Activated CD8-positive, alpha-beta memory T cell treated with anti-CD3 and anti-CD28 coated beads for 48 hours (primary cell): ENCODE results near the gene PRX.
A peak's percentile ranks its signal among the peaks of the same experiment; 100 is the strongest.
"Not testable (repeated sequence)": the region's sequence is repeated elsewhere in the genome, so short reads cannot be mapped to it uniquely, and the experiment has no call there.

Experiments
- DNase-seq, 3 experiments: peaks; one replicate each; pipeline ENCODE4 v3.0.0-alpha.2; 2020; ENCODE audit warnings: low read depth in 2 of 3, low spot score in 2 of 3

The PRX gene

GRCh38 chr19:40413291-40413845 is at the start of gene PRX:
PRX (minus strand) TSS chr19:40413378; CDS start chr19:40407932, 5,446 bp downstream.
- no peak for DNase-seq

- no peak for DNase-seq
Observed at GRCh38 chr19:40461669-40462221, 48.6 kb upstream of the PRX start.

DNA sequence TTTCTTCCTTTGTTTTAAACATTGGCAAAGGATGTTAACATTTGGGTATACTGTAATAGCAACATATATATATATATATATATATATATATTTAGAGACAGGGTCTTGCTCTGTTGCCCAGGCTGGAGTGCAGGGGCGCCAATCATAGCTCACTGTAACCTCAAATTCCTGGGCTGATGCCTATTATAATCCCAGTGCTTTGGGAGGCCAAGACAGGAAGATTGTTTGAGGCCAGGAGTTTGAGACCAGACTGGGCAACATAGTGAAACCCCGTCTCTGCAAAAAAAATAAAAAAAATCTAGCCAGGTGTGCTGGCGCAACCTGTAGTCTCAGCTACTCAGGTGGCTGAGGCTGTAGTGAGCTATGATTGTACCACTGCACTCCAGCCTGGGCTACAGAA is 47.0 kb upstream of the PRX start:
- DNase-seq, result no peak

DNA sequence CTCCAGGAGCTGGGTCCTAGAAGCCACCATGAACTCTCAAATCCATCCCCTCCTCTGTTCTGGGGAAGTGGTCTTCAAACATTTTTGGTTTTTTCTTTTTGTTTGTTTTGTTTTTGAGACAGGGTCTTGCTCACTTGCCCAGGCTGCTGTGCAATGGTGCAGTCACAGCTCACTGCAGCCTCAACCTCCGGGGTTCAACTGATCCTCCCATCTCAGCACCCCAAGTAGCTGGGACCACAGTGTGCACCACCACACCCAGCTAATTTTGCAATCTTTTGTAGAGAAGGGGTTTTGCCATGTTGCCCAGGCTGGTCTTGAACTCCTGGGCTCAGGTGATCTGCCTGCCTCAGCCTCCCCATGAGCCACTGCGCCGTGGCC is 45.4 kb upstream of the PRX start:
- no peak for DNase-seq

DNA sequence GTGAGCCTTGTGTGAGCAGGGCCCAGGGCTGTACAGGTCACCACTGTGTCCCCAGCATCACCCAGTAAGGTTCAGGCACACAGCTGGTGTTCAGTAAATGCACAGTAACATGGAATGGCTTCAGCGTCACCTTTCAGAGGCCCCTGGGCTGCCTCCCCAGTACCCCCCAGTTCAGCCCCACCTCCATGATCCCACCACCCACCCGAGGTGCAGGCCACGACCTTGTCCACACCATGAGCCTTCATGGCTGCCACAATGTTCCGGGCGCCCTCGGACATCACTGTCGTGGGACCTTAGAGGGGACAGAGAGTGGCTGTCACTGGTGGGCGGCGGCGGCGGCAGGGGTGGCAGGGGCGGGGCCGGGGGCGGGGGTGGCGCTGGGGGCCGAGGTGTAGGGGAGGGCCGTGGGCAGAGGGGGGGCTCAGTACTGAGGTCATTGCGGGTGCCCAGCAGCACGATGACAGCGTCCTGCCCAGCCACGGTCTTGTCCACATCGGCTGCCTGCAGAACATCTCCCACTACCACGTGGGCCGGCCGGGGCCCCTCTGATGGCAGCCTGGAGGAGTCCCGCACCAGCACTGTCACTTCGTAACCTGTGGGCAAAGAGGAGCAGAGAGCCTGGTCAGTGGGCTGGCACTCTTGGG is 44.9 kb upstream of the PRX start:
- DNase-seq, result no peak

DNA sequence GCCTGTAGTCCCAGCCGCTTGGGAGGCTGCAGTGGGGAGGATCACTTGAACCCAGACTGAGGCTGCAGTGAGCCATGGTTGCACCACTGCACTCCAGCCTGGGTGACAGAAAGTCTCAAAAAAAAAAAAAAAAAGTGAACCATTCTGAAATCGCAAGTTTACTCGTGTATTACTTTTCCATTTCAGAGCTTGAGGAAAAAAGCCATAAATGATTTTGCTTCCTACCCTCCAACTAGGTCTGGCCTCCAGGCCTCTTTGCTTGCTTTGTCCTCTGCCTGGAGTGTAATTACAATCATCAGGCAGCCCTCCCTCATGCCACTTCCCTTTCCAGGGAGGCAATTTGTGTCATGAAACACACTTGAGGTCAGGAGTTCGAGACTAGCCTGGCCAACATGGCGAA is 43.9 kb upstream of the PRX start:
- no peak for DNase-seq

GRCh38 chr19:40453943-40454342 is 40.8 kb upstream of the PRX start:
- DNase-seq, result not testable (repeated sequence)

DNA sequence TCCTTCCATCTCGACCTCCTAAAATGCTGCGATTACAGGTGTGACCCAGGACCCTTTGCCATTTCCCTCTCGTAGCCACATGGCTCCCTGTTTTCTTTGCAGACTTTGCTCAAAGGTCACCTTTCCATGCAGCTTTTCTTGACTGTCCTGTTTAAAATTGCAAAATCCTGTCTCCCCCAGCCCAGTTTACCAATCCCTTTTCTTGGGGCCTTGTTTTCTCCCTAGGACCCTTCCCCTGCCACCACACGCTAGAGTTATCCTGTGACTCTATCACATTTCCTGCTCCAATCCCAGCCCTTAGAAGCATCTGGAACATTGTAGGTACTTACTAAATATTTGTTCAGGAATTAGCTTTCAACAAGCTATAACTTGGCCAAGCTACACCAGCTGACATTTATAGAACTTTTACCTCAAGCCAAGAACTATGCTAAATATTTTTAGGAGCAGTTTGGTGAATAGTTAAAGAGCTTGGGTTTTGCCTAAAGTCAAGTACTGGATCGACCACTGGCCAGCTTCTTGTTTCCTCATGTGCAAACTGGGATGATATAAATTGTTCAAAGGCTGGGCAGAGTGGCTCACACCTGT is 40.1 kb upstream of the PRX start:
- DNase-seq, result no peak

DNA sequence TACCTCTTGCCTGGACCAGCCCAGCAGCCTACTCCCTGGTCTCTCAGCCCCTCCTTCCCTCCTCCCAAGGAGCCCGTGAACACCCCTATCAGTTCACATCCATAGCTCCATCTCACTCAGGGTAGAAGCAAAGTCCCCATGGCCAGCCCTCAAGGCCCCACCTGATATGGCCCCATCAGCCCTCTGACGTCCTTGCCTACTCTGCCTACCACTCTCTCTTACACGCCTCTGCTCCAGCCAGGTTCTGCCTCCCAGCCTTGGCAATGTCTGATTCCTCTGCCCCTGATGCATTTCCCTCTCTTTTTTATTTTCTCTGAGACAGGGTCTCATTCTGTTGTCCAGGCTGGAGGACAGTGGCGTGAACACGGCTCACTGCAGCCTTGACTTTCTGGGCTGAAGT is 38.8 kb upstream of the PRX start:
- no peak for DNase-seq

DNA sequence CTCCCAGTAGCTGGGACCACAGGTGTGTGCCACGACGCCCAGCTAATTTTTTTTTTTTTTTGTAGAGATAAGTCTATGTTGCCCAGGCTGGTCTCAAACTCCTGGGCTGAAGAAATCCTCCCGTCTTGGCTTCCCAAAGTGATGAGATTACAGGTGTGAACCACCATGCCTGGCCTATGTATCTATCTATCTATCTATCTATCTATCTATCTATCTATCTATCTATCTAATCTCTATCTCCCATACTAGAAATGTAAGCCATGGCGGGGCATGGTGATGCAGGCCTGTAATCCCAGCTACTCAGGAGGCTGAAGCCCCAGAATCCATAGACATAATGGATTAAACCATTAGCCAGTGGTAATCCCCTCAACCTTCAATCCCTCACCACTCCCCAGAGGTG is 37.5 kb upstream of the PRX start:
- no peak for DNase-seq

DNA sequence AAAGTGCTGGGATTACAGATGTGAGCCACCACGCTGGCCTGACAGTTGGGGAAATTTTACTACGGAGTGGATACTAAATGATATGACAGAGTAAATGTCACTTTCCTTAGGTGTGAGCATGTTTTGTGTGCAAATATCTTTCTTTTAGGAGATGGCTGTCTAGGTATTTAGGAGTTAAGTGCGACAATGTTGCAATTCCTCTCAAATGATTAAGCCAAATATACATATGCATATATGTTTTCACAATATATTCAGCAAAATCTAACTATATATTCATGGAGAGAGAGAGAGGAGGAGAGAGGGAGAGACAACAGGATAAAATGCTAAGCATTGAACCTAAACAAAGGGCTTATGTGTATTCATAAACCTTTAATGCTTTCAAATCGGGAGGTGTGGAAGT is 36.3 kb upstream of the PRX start:
- DNase-seq, result no peak

GRCh38 chr19:40446263-40446784 is 33.1 kb upstream of the PRX start:
- no peak for DNase-seq

DNA sequence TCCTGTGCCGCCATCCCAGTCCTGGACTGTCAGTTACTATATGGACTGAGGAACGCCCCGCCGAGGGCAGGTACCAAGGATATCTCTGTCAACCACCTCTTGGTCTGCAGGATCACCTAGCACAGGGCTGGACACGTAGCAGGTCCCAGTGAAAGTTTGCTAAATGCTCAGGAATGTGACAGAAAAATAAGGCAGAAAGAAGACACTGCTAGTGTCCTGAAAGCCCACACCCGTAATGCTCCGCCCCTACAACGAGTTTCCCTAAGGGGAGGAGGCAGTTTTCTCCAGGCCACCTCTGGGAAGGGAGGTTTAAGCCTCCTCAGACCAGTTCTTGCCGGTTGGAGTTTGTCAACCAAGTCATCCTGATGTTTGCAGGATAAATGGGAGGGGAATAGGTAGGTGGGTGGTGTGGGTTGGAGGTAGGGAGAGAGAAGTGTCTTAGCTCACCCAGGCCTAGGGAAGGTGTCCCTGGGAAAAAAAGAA is 32.6 kb upstream of the PRX start:
- no peak for DNase-seq

DNA sequence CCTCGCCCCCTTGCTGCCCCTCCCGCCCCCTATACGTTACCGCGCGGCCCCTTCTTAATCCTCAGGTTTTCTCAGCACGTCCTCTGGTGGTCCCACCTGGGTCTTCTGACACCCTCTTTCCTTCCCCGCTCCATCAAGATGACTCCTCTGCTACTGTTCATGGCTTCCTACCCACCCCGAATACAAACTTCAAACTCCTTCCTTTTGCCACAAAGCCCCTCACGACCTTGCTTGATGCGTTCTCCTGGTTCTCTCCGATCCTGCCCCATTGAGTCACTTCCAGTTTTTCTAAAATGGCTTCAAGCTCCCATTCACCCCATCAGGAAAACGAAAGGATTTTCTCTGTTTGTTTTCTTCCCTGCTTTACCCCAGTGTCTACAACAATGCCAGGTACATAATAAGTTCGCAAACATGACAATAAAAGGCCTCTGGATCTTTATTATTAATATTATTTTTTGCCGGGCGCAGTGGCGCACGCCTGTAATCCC is 31.7 kb upstream of the PRX start:
- no peak for DNase-seq

DNA sequence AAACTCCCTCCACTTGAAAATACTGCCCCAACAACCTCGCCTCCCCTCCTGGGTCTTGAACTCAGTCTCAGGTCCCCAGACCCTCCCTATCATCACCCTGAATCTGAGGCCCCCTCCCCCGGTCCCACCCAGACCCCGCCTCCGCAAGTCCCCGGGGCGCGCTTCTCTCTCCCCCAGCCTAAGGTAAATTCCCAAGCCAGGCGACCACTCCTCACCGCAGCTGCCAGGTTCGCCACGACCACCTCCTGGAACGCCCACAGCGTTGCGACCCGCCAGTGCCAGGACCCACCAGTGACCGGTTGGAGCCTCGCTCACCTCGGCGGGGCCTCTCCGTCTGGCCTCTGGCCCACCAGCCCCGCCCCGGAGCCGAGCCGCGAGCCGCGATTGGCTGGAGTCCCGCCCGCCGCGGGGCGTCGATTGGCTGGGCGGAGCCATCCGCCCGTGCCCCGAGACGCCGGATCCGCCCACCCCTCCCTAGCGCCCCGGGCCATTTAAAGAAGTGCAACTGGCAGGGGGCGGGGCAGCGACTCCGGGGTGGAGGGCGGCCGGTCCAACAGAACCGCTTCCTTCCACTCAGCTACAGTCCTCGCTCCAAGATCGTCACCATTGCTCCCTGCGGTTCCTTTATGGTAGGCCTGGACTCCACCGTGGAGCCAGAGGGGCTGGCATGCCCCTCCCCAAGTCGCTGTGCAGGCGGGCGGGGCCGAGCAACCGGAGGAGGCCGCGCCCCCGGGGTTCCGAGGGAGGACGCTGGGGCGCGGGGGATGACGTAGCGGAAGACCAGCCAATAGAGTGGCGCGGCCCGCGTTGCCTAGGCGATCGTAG is 31.0 kb upstream of the PRX start, which contains the start of gene SERTAD3:
Gene SERTAD3 (minus strand): TSS at position 336 of the 825 bp plus-strand sequence. CDS start 2,255 bp downstream, outside the sequence.
- peak; percentile 82 to 95 (median 88) for DNase-seq

GRCh38 chr19:40443131-40443999 is 30.2 kb upstream of the PRX start:
- peak; percentile 79 to 98 (median 94) for DNase-seq

- no peak for DNase-seq
Observed at GRCh38 chr19:40442328-40443130, 29.4 kb upstream of the PRX start.

DNA sequence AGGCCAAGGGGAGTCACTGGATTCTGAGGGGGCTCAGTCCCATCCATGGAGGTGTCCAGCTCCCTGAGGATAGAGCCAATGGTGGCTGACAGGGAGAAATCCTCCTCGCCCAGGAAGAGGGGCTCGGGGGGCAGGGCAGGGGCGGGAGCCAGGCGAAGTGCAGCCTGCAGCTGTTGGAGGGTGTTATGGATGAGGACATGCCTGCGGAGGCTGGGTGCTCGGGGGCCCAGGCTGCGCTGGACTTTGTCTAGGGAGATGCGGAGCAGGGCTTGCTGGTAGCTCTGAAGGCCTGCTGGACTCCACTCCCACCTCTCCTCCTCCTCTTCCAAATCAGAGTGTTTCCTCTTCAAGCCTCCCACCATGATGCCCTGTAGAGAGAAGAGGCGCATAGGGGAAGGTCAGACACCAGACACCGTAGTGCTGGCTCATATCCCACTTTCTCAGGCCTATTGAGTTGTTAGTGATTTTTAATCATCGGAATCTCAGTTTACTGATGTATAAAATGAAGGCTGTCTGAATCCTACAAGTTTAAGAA is 28.6 kb upstream of the PRX start:
- no peak for DNase-seq

- no peak for DNase-seq
Observed at GRCh38 chr19:40438284-40438683, 25.1 kb upstream of the PRX start.
